Uterus (tissue), 2 donors: ENCODE data around the gene DPYSL5.

Source experiments
- CTCF ChIP-seq, 4 experiments: fragments of 200-600 bp in 2 of 4; fragments of 450-650 bp in 2 of 4; sonication (generic) in 2 of 4; IDR thresholded peaks; one replicate each; pipeline ENCODE4 v1.5.1; 2016 to 2019; ENCODE audit warnings: antibody characterized with exemption in 4 of 4, mild to moderate bottlenecking in 2 of 4, moderate library complexity in 1 of 4
- POLR2A ChIP-seq, 2 donors: fragments of 450-650 bp; IDR thresholded peaks; one replicate each; pipeline ENCODE4 v1.6.1; 2016; ENCODE audit warnings: antibody characterized with exemption in 2 of 2, mild to moderate bottlenecking in 1 of 2, moderate library complexity in 1 of 2

GRCh38 chr2:26978061-26978596 lies 130.2 kb downstream of the DPYSL5 start:
- no peak for TF ChIP-seq CTCF (IDR thresholded peaks at IDR 0.05)
- no peak for TF ChIP-seq POLR2A (IDR thresholded peaks at IDR 0.05)
